Activated CD8-positive, alpha-beta T cell treated with anti-CD3 and anti-CD28 coated beads for 36 hours (primary cell): ENCODE results near the gene ELANE. TPM values are rescaled to one million over a fixed set of nuclear protein-coding genes. Genes with fewer than 3 reads are reported as not detected.

Experiments
- ATAC-seq: fragments of 200-7000 bp; cut with Tn5 transposase; one replicate; pipeline ENCODE4 v1.10.0; 2021; ENCODE audit warnings: mild to moderate bottlenecking, moderate library complexity
- CTCF ChIA-PET: fragments of 350-600 bp; sonication (Branson Sonifier 250); formaldehyde crosslinking; loops from one replicate; lab custom pipeline; 2021; ENCODE audit warnings: antibody characterized with exemption; lab: Charles Lee
- POLR2A ChIA-PET: fragments of 350-600 bp; sonication (Branson Sonifier 250); formaldehyde crosslinking; loops from one replicate; lab custom pipeline; 2021; ENCODE audit warnings: antibody characterized with exemption; lab: Charles Lee
- DNase-seq: peaks from one replicate; pipeline ENCODE4 v3.0.0-alpha.2; 2020
- H3K27ac Mint-ChIP-seq: one replicate; pipeline ENCODE4 v1.8.0; 2021; ENCODE audit warnings: mild to moderate bottlenecking, mixed read lengths
- H3K27me3 Mint-ChIP-seq: one replicate; pipeline ENCODE4 v1.8.0; 2021; ENCODE audit warnings: mixed read lengths
- H3K36me3 Mint-ChIP-seq: one replicate; pipeline ENCODE4 v1.8.0; 2021; ENCODE audit warnings: low read depth, mixed read lengths
- H3K4me1 Mint-ChIP-seq: one replicate; pipeline ENCODE4 v1.8.0; 2021; ENCODE audit warnings: low read depth, mixed read lengths
- H3K4me3 Mint-ChIP-seq: one replicate; pipeline ENCODE4 v1.8.0; 2021; ENCODE audit warnings: mild to moderate bottlenecking, moderate library complexity, mixed read lengths
- H3K9me3 Mint-ChIP-seq: one replicate; pipeline ENCODE4 v1.8.0; 2021; ENCODE audit warnings: mixed read lengths
- CTCF ChIP-seq: fragments of 200-600 bp; IDR thresholded peaks from one replicate; pipeline ENCODE4 v1.8.0; 2022; ENCODE audit warnings: antibody characterized with exemption, mild to moderate bottlenecking
- intact Hi-C: fragments of 100-400 bp; cut with micrococcal nuclease; formaldehyde crosslinking; loops from one replicate; pipeline ENCODE4 v1.10.0; 2022
- total RNA-seq, 2 experiments: library from RNA; stranded (reverse); gene quantifications; one replicate each; pipeline ENCODE4 v1.2.3, GENCODE V29; 2021

The ELANE gene
- total RNA-seq, 2 experiments from 2014 or later = not detected

- Mint-ChIP-seq H3K4me1 (peaks cover 4% of the 10 kb centered on the region), H3K27me3 (no peaks in the 10 kb centered on the region), H3K27ac (no peak overlapping the region), H3K4me3 (no peak overlapping the region), H3K36me3 (peaks cover 2% of the 10 kb centered on the region), H3K9me3 (no peaks in the 10 kb centered on the region)
- DNase-seq (no peak), ATAC-seq (no peak)
- no peak for TF ChIP-seq CTCF
- CTCF ChIA-PET = no interaction called here
- intact Hi-C loops = no loop called here
- POLR2A ChIA-PET = no interaction called here
Observed at GRCh38 chr19:884420-885211, 32.5 kb downstream of the ELANE start.

GRCh38 chr19:885536-886224 is 33.6 kb downstream of the ELANE start:
- POLR2A ChIA-PET = no interaction called here
- peaks cover 2% of the 10 kb centered on the region for H3K36me3 Mint-ChIP-seq

DNA sequence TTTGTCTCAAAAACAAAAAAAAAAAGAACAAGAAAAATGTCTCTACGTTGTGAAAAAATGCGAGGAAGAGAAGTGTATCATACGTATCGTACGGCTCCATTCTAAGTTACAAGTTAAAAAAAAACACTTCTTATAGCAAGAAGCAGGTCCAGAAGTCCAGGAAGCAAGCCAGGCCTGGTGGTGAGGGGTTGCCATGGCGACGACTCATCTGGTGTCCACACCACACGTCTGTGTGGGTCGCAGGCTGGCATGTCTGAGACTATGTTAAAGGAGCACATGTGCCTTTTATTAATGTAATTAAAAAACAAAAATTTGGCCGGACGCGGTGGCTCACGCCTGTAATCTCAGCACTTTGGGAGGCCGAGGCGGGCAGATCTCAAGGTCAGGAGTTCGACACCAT is 35.0 kb downstream of the ELANE start:
- no peak for TF ChIP-seq CTCF
- Mint-ChIP-seq H3K36me3 (no peaks in the 10 kb centered on the region), H3K4me1 (peaks cover 7% of the 10 kb centered on the region), H3K27me3 (no peaks in the 10 kb centered on the region), H3K9me3 (no peaks in the 10 kb centered on the region), H3K27ac (no peak overlapping the region), H3K4me3 (no peak overlapping the region)
- no peak for ATAC-seq
- peak; percentile 34 for DNase-seq
- CTCF ChIA-PET = no interaction called here
- POLR2A ChIA-PET = no interaction called here
- intact Hi-C loops = no loop called here

More at GRCh38 chr19:885536-886224, 33.6 kb downstream of the ELANE start:
- Mint-ChIP-seq H3K27ac (no peak overlapping the region), H3K9me3 (no peaks in the 10 kb centered on the region), H3K4me1 (peaks cover 4% of the 10 kb centered on the region), H3K4me3 (no peak overlapping the region), H3K27me3 (no peaks in the 10 kb centered on the region)
- DNase-seq (no peak), ATAC-seq (no peak)
- intact Hi-C loops = no loop called here
- TF ChIP-seq CTCF = no peak
- CTCF ChIA-PET = no interaction called here

DNA sequence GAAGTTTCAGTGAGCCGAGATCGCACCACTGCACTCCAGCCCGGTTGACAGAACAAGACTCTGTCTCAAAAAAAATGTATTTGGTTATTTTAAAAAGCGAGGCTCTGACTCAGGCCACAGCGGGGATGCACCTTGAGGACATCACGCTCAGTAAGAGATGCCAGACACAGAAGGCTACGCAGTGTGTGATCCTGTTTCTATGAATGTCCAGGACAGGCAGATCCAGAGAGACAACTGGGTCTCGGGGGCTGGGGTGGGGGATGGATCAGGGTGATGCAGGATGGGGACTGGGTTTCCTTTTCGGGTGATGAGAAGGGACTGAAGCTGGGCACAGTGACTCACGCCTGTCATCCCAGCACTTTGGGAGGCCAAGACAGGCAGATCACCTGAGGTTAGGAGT is 35.5 kb downstream of the ELANE start:
- no peak overlapping the region for H3K4me3 Mint-ChIP-seq
- CTCF ChIA-PET = no interaction called here

More for the DNA sequence above, 35.5 kb downstream of the ELANE start:
- DNase-seq = no peak
- no peak for TF ChIP-seq CTCF
- H3K27me3 Mint-ChIP-seq = no peaks in the 10 kb centered on the region
- ATAC-seq = no peak
- intact Hi-C loops = no loop called here
- no peaks in the 10 kb centered on the region for H3K36me3 Mint-ChIP-seq
- POLR2A ChIA-PET = no interaction called here
- H3K4me1 Mint-ChIP-seq = peaks cover 10% of the 10 kb centered on the region
- no peaks in the 10 kb centered on the region for H3K9me3 Mint-ChIP-seq
- peak overlapping the region; percentile 42 for H3K27ac Mint-ChIP-seq
